ENCODE results near the gene CAPZB. TPM values are rescaled to one million over a fixed set of nuclear protein-coding genes. Genes with fewer than 3 reads are reported as not detected.

The CAPZB gene
- total RNA-seq, 1 experiment from 2014 or later: 225 TPM

- Histone ChIP-seq H3K4me3 (no peak overlapping the region), H3K4me1 (replicated peaks) (peaks cover 17% of the 10 kb centered on the region), H3K27ac (no peak overlapping the region), H3K27me3 (replicated peaks) (no peaks in the 10 kb centered on the region), H3K9me3 (replicated peaks) (no peaks in the 10 kb centered on the region), H3K36me3 (peaks cover 3% of the 10 kb centered on the region)
- no peak for DNase-seq (ENCODE audit: low read depth in 1 of 2, low spot score in 2 of 2)
Observed at GRCh38 chr1:19489996-19490395, 4.7 kb upstream of the CAPZB start.

DNA sequence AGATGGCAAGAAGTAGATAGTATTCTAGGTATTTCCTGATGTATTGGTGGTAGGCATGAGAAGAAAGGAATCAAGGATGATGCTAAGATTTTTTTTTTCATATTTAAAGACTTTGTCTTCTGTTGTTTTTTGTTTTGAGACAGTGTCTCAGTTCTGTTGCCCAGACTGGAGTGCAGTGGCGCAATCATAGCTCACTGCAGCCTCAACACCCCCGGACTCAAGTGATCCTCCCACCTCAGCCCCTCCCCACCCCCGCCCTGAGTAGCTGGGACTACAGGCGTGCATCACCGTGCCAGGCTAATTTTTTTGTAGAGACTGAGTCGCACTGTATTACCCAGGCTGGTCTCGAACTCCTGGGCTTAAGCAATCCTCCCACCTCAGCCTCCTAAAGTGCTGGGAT, 2.8 kb upstream of the CAPZB start:
- no peak for DNase-seq (ENCODE audit: low read depth in 1 of 2, low spot score in 2 of 2)
- no peak overlapping the region for H3K27ac ChIP-seq

GRCh38 chr1:19484798-19485361, 459 bp downstream of the CAPZB start:
- Histone ChIP-seq H3K9me3 (replicated peaks) (no peaks in the 10 kb centered on the region), H3K4me3 (peak overlapping the region; percentile 93), H3K36me3 (peaks cover 37% of the 10 kb centered on the region), H3K27me3 (replicated peaks) (no peaks in the 10 kb centered on the region), H3K4me1 (replicated peaks) (peaks cover 36% of the 10 kb centered on the region), H3K27ac (peak overlapping the region; percentile 79)
- peak in 1 of 2 experiments; percentile 37 for DNase-seq (ENCODE audit: low read depth in 1 of 2, low spot score in 2 of 2)

More for the DNA sequence above, 2.8 kb upstream of the CAPZB start:
- H3K36me3 ChIP-seq: peaks cover 19% of the 10 kb centered on the region
- H3K4me1 ChIP-seq (replicated peaks): peaks cover 31% of the 10 kb centered on the region
- no peaks in the 10 kb centered on the region for H3K27me3 ChIP-seq (replicated peaks)
- no peaks in the 10 kb centered on the region for H3K9me3 ChIP-seq (replicated peaks)
- H3K4me3 ChIP-seq: no peak overlapping the region

DNA sequence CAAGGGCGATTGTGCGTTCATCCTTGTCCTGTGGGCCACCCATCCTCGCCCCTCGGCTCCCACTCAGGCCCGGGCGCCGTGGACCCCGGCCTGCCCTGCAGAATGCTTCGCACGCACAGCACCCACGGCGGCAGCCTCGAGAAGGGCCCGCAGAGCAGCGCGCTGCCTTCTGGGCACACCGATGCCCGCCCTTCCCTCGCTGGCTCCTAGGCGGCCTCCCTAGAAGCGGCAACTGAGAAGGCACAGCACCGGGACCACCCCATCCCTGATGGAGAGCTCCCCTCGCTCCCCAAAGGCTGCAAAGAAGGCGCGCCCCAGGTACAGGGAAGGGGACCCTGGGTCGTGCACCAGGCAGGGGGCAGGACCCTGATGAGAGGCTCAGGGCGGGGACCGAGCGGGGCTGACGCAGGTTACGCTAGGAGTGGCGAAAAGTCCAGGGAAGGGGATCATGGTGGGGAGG, 971 bp downstream of the CAPZB start:
- peak overlapping the region; percentile 93 for H3K4me3 ChIP-seq
- H3K9me3 ChIP-seq (replicated peaks): no peaks in the 10 kb centered on the region
- H3K27ac ChIP-seq: peak overlapping the region; percentile 79; the same call in 1 of the 2 replicates
- no peaks in the 10 kb centered on the region for H3K27me3 ChIP-seq (replicated peaks)
- peaks cover 37% of the 10 kb centered on the region for H3K36me3 ChIP-seq
- H3K4me1 ChIP-seq (replicated peaks): peaks cover 36% of the 10 kb centered on the region
- DNase-seq (ENCODE audit: low read depth in 1 of 2, low spot score in 2 of 2): peak in 1 of 2 experiments; percentile 27

GRCh38 chr1:19483691-19484090, 1.6 kb downstream of the CAPZB start:
- no peak for DNase-seq (ENCODE audit: low read depth in 1 of 2, low spot score in 2 of 2)
- Histone ChIP-seq H3K27ac (no peak overlapping the region), H3K4me3 (peak overlapping the region; percentile 93), H3K9me3 (replicated peaks) (no peaks in the 10 kb centered on the region), H3K4me1 (replicated peaks) (peaks cover 36% of the 10 kb centered on the region), H3K36me3 (peaks cover 37% of the 10 kb centered on the region), H3K27me3 (replicated peaks) (no peaks in the 10 kb centered on the region)

GRCh38 chr1:19483261-19483660, 2.1 kb downstream of the CAPZB start:
- no peak overlapping the region for H3K27ac ChIP-seq
- H3K4me1 ChIP-seq (replicated peaks): peaks cover 36% of the 10 kb centered on the region
- H3K27me3 ChIP-seq (replicated peaks): no peaks in the 10 kb centered on the region
- H3K4me3 ChIP-seq: no peak overlapping the region; the same call in 1 of the 2 replicates
- DNase-seq (ENCODE audit: low read depth in 1 of 2, low spot score in 2 of 2): no peak
- no peaks in the 10 kb centered on the region for H3K9me3 ChIP-seq (replicated peaks)
- H3K36me3 ChIP-seq: peaks cover 42% of the 10 kb centered on the region

- Histone ChIP-seq H3K27me3 (replicated peaks) (no peaks in the 10 kb centered on the region), H3K9me3 (replicated peaks) (no peaks in the 10 kb centered on the region), H3K4me1 (replicated peaks) (peaks cover 38% of the 10 kb centered on the region), H3K36me3 (peaks cover 54% of the 10 kb centered on the region), H3K4me3 (no peak overlapping the region), H3K27ac (no peak overlapping the region)
- DNase-seq (ENCODE audit: low read depth in 1 of 2, low spot score in 2 of 2): no peak
Observed at GRCh38 chr1:19481826-19482398, 3.4 kb downstream of the CAPZB start.

GRCh38 chr1:19480282-19480681, 5.1 kb downstream of the CAPZB start:
- H3K27ac ChIP-seq: no peak overlapping the region
- peaks cover 33% of the 10 kb centered on the region for H3K4me1 ChIP-seq (replicated peaks)
- peaks cover 60% of the 10 kb centered on the region for H3K36me3 ChIP-seq
- no peak for DNase-seq (ENCODE audit: low read depth in 1 of 2, low spot score in 2 of 2)
- H3K4me3 ChIP-seq: no peak overlapping the region
- H3K27me3 ChIP-seq (replicated peaks): no peaks in the 10 kb centered on the region
- H3K9me3 ChIP-seq (replicated peaks): no peaks in the 10 kb centered on the region

- no peak for DNase-seq (ENCODE audit: low read depth in 1 of 2, low spot score in 2 of 2)
- no peaks in the 10 kb centered on the region for H3K27me3 ChIP-seq (replicated peaks)
- H3K9me3 ChIP-seq (replicated peaks): no peaks in the 10 kb centered on the region
- H3K27ac ChIP-seq: no peak overlapping the region
- no peak overlapping the region for H3K4me3 ChIP-seq
- peaks cover 33% of the 10 kb centered on the region for H3K4me1 ChIP-seq (replicated peaks)
- peaks cover 63% of the 10 kb centered on the region for H3K36me3 ChIP-seq
Observed at GRCh38 chr1:19479351-19480120, 5.8 kb downstream of the CAPZB start.

GRCh38 chr1:19478322-19478721, 7.0 kb downstream of the CAPZB start:
- Histone ChIP-seq H3K4me3 (no peak overlapping the region), H3K9me3 (replicated peaks) (no peaks in the 10 kb centered on the region), H3K36me3 (peaks cover 61% of the 10 kb centered on the region), H3K27me3 (replicated peaks) (no peaks in the 10 kb centered on the region), H3K27ac (no peak overlapping the region), H3K4me1 (replicated peaks) (peaks cover 22% of the 10 kb centered on the region)
- no peak for DNase-seq (ENCODE audit: low read depth in 1 of 2, low spot score in 2 of 2)

DNA sequence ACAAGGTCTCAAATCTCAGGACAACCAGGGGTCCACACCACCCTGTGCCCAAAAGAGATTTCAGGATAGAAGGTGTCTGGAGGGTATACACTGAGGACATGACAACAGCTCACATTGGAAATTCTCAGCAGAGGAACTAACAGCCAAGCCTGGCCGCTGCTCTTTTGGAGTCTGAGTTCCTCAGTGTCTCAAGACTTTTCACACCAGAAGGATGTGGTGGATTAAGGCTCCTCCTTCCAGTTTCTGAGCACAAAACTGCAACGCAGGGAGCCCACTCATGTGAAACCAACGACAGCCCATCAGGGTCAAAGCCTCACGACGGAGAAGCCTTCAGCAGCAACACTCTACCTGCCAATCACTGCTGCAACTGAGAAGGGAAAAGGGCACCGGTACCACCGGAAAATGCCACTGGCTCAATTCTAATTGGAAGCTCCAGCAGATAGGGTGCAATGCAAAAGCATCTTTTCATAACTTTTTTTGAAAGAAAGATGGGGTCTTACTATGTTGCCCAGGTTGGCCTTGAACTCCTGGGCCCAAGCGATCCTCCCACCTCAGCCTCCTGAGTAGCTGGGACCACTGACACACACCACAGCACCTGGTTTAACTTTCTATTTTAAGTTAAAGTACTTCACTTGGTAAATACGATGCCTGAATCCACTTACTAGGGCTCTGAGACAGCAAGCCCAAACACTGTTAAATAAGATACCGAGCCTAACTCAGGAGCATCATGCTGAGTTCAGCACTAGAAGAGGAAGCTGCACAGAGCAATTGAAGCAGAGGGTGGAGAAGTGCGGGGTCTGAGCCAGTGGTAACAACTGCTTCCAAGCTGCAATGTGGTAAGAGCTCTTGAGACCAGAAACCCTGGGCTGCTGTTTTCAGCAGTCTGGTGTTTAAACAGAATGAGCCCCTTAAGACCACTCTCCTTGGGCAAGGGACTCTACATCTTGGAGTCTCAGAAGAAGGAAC, 7.8 kb downstream of the CAPZB start:
- no peak overlapping the region for H3K27ac ChIP-seq
- H3K4me1 ChIP-seq (replicated peaks): peaks cover 14% of the 10 kb centered on the region
- peaks cover 58% of the 10 kb centered on the region for H3K36me3 ChIP-seq
- no peaks in the 10 kb centered on the region for H3K27me3 ChIP-seq (replicated peaks)
- no peaks in the 10 kb centered on the region for H3K9me3 ChIP-seq (replicated peaks)
- H3K4me3 ChIP-seq: no peak overlapping the region
- no peak for DNase-seq (ENCODE audit: low read depth in 1 of 2, low spot score in 2 of 2)

GRCh38 chr1:19476450-19477190, 8.7 kb downstream of the CAPZB start:
- Histone ChIP-seq H3K4me3 (no peak overlapping the region), H3K27ac (no peak overlapping the region)

DNA sequence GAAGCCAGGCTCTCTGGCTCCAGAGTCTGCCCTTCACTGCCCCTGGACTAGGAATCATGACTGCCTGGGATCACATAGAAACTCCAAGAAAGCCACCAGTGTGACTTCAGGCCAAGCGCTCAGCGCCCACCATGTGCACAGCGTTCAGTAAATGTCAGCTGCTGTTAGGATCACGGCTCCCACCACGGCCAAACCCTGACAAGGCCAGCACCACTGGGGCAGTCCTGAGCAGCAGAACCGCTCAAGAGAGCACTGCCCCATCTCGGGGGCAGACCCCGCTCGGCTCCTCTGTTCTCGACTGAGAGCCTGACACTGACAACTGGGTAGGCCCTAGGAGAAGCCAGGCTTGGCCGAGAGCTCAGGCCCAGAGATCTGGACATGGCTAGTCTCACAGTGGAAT, 10.0 kb downstream of the CAPZB start:
- peaks cover 66% of the 10 kb centered on the region for H3K36me3 ChIP-seq
- H3K9me3 ChIP-seq (replicated peaks): no peaks in the 10 kb centered on the region
- H3K27ac ChIP-seq: no peak overlapping the region
- no peak overlapping the region for H3K4me3 ChIP-seq
- H3K4me1 ChIP-seq (replicated peaks): peaks cover 16% of the 10 kb centered on the region
- no peaks in the 10 kb centered on the region for H3K27me3 ChIP-seq (replicated peaks)
- no peak for DNase-seq (ENCODE audit: low read depth in 1 of 2, low spot score in 2 of 2)

More at GRCh38 chr1:19476450-19477190, 8.7 kb downstream of the CAPZB start:
- H3K4me1 ChIP-seq (replicated peaks): peaks cover 14% of the 10 kb centered on the region
- peaks cover 64% of the 10 kb centered on the region for H3K36me3 ChIP-seq
- no peaks in the 10 kb centered on the region for H3K9me3 ChIP-seq (replicated peaks)
- DNase-seq (ENCODE audit: low read depth in 1 of 2, low spot score in 2 of 2): peak; percentile 60 to 71
- no peaks in the 10 kb centered on the region for H3K27me3 ChIP-seq (replicated peaks)
